HL-60 (cell line): ENCODE results near the gene BEGAIN.

Experiments
- GABPA ChIP-seq: IDR thresholded peaks from 2 replicates; pipeline ENCODE4 v1.6.1; 2012; ENCODE audit warnings: low read depth
- POLR2AphosphoS5 ChIP-seq: IDR thresholded peaks from 2 replicates; pipeline ENCODE4 v1.6.1; 2012; ENCODE audit warnings: low read depth
- TF ChIP-seq, protein P1 (sequence below): IDR thresholded peaks from one replicate; pipeline ENCODE4 v1.5.1; 2011; ENCODE audit warnings: low read length, control low read depth, inconsistent platforms; ENCODE audit not compliant: insufficient read depth
- TF ChIP-seq, protein P2 (sequence below): IDR thresholded peaks from 2 replicates; pipeline ENCODE4 v1.6.1; 2012; ENCODE audit warnings: low read depth; ENCODE audit not compliant: insufficient replicate concordance

DNA sequence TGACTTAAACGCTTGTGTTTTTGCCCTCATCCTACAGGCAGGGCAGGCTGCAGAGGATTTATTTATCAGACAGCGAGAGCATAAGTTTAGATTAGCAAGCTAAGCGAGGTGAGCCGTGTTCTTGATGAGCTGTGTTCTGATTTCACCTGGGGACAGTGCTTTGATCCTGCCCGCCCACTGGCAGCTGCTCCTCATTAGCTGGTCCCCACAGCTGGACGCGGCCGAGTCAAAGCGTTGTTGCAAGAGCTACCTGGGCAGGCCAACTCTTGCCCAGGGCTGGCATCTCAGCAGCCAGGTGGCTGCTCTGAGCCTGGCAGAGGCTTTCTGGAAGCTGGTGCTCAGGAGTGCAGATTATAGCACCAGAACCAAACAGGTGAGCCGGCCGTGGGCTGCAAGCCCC is 46.8 kb upstream of the BEGAIN start:
- TF ChIP-seq, protein P1, sequence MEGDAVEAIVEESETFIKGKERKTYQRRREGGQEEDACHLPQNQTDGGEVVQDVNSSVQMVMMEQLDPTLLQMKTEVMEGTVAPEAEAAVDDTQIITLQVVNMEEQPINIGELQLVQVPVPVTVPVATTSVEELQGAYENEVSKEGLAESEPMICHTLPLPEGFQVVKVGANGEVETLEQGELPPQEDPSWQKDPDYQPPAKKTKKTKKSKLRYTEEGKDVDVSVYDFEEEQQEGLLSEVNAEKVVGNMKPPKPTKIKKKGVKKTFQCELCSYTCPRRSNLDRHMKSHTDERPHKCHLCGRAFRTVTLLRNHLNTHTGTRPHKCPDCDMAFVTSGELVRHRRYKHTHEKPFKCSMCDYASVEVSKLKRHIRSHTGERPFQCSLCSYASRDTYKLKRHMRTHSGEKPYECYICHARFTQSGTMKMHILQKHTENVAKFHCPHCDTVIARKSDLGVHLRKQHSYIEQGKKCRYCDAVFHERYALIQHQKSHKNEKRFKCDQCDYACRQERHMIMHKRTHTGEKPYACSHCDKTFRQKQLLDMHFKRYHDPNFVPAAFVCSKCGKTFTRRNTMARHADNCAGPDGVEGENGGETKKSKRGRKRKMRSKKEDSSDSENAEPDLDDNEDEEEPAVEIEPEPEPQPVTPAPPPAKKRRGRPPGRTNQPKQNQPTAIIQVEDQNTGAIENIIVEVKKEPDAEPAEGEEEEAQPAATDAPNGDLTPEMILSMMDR, result no peak
- TF ChIP-seq, protein P2, sequence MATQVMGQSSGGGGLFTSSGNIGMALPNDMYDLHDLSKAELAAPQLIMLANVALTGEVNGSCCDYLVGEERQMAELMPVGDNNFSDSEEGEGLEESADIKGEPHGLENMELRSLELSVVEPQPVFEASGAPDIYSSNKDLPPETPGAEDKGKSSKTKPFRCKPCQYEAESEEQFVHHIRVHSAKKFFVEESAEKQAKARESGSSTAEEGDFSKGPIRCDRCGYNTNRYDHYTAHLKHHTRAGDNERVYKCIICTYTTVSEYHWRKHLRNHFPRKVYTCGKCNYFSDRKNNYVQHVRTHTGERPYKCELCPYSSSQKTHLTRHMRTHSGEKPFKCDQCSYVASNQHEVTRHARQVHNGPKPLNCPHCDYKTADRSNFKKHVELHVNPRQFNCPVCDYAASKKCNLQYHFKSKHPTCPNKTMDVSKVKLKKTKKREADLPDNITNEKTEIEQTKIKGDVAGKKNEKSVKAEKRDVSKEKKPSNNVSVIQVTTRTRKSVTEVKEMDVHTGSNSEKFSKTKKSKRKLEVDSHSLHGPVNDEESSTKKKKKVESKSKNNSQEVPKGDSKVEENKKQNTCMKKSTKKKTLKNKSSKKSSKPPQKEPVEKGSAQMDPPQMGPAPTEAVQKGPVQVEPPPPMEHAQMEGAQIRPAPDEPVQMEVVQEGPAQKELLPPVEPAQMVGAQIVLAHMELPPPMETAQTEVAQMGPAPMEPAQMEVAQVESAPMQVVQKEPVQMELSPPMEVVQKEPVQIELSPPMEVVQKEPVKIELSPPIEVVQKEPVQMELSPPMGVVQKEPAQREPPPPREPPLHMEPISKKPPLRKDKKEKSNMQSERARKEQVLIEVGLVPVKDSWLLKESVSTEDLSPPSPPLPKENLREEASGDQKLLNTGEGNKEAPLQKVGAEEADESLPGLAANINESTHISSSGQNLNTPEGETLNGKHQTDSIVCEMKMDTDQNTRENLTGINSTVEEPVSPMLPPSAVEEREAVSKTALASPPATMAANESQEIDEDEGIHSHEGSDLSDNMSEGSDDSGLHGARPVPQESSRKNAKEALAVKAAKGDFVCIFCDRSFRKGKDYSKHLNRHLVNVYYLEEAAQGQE, result no peak
- TF ChIP-seq POLR2AphosphoS5 (no peak), GABPA (no peak)
